Hippocampal formation (tissue), 2 donors: ENCODE data around the gene POMT1.
"Not testable (repeated sequence)": the region's sequence is repeated elsewhere in the genome, so short reads cannot be mapped to it uniquely, and the experiment has no call there.

Experiments
- DNase-seq, 2 donors: peaks; one replicate each; lab custom pipeline; 2025; lab: John Stamatoyannopoulos, UW

Gene POMT1

GRCh38 chr9:131496844-131497405, 5.8 kb upstream of the POMT1 start:
- no peak for DNase-seq

GRCh38 chr9:131499254-131499767, 3.4 kb upstream of the POMT1 start:
- DNase-seq, result no peak

GRCh38 chr9:131500377-131500776, 2.3 kb upstream of the POMT1 start:
- DNase-seq, result peak in 1 of 2 donors; percentile 39

- DNase-seq, result no peak
These were observed 1.7 kb upstream of the POMT1 start for GRCh38 chr9:131500939-131501541.

GRCh38 chr9:131503626-131504465, 1.1 kb downstream of the POMT1 start:
- no peak for DNase-seq

GRCh38 chr9:131505012-131505411, 2.3 kb downstream of the POMT1 start:
- DNase-seq, result no peak

GRCh38 chr9:131511416-131511815, 8.7 kb downstream of the POMT1 start:
- no peak for DNase-seq

GRCh38 chr9:131511880-131512279, 9.2 kb downstream of the POMT1 start:
- no peak for DNase-seq

GRCh38 chr9:131513177-131513576, 10.5 kb downstream of the POMT1 start:
- DNase-seq, result no peak

- not testable (repeated sequence) for DNase-seq
These were observed 12.9 kb downstream of the POMT1 start for GRCh38 chr9:131515559-131516031.

GRCh38 chr9:131516100-131516499, 13.4 kb downstream of the POMT1 start:
- no peak for DNase-seq

GRCh38 chr9:131516930-131517329, 14.2 kb downstream of the POMT1 start:
- DNase-seq, result no peak

- DNase-seq, result peak; percentile 28 to 48
These were observed 15.1 kb downstream of the POMT1 start for GRCh38 chr9:131517761-131518190.

GRCh38 chr9:131518553-131518952, 15.8 kb downstream of the POMT1 start:
- no peak for DNase-seq

GRCh38 chr9:131520503-131520902, 17.8 kb downstream of the POMT1 start:
- DNase-seq, result no peak

- no peak for DNase-seq
These were observed 18.5 kb downstream of the POMT1 start for GRCh38 chr9:131521203-131521602.

- no peak for DNase-seq
These were observed 19.1 kb downstream of the POMT1 start for GRCh38 chr9:131521822-131522221.

- DNase-seq, result no peak
These were observed 19.8 kb downstream of the POMT1 start for GRCh38 chr9:131522257-131523085.

GRCh38 chr9:131523086-131523388, 20.3 kb downstream of the POMT1 start:
- no peak for DNase-seq

GRCh38 chr9:131523451-131524435, 21.0 kb downstream of the POMT1 start:
- DNase-seq, result no peak
